ENCODE results near the gene CD180. TPM values are rescaled to one million over a fixed set of nuclear protein-coding genes. Genes with fewer than 3 reads are reported as not detected.
A peak's percentile ranks its signal among the peaks of the same experiment; 100 is the strongest.

Gene CD180
- not detected in 2 replicates for total RNA-seq (2014; rRNA removed; shearing (Covaris generic); ENCODE audit: low replicate concordance)

DNA sequence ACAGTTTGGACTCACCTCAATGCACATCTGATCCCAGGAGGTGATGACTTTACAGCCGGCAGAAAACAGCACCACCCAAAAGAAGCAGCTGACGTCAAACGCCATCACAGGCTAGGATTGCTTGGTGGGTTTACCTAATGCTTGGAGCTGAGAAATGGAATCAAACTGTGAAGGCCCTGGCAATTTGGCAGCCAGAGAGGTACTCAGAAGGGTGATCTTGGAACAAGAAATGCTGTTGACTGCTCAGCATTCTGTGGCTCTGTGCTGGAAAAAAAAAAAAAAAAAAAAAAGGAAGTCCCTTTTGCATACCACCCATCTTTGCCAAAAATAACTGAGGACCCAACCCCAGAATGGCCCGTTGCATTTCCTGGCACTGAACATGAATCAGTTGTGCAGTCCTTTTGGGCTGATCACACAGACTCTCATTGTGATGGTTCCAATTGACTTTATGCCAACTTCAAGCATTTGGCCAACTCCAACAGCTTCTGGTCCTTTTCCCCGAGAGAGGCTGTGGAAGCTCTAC, at the start of gene CD180:
TSS of gene CD180 (minus strand) at position 263 of the 523 bp plus-strand sequence. CDS start at position 105, 158 bp downstream.
- DNase-seq (ENCODE audit: low read depth): no peak
- in situ Hi-C loops (cut with HindIII; ENCODE audit: low pct_unique_long_range_greater_than_20kb, low sequenced_read_pairs): no loop called here

DNA sequence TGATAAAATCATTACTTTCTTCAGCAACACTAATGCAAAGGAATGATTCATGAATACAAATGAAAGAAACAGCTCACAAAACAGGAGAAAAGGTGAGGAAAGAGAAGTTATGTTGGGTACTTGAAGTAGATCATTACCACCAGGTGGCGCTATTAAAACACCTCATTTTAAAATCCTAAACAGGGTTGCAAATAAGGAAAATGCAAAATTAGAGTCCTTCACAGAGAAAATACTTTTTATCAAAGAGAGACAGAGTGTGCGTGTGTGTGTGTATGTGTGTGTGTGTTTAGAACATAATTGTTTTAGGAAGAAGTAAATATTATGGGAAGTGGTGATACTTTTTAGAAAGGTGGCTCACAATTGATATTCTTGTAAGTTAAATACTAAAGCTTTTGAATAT, 49.5 kb upstream of the CD180 start:
- in situ Hi-C loops (cut with HindIII; ENCODE audit: low pct_unique_long_range_greater_than_20kb, low sequenced_read_pairs): no loop called here
- peak; percentile 34 for DNase-seq (ENCODE audit: low read depth)

DNA sequence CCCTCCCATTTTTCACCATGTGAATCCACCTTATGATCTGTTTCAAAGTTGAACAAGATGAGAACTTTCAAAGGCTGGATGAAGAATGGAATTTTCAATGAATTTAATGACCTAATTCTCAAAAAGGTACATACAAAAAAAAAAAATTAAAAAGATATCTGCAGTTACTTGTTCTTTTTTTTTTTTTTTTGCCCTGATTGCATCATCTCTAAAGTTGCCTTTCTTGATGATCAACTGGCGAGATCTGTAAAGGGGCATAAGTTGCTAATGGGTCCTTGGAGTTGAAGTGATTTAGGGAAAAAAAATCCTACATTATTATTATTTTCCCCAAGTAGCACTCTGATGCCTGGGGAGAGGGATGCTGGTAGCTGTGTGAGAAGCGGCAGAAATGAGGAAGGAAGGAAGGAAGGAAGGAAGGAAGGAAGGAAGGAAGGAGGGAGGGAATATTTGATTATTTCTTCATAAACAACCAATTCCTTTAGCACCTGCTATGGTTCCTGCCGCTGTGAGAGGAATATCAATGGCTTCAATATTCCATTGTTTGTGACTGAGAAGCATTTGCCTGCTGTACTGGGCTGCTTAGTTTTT, 48.8 kb upstream of the CD180 start:
- in situ Hi-C loops (cut with HindIII; ENCODE audit: low pct_unique_long_range_greater_than_20kb, low sequenced_read_pairs): no loop called here
- DNase-seq (ENCODE audit: low read depth): no peak

DNA sequence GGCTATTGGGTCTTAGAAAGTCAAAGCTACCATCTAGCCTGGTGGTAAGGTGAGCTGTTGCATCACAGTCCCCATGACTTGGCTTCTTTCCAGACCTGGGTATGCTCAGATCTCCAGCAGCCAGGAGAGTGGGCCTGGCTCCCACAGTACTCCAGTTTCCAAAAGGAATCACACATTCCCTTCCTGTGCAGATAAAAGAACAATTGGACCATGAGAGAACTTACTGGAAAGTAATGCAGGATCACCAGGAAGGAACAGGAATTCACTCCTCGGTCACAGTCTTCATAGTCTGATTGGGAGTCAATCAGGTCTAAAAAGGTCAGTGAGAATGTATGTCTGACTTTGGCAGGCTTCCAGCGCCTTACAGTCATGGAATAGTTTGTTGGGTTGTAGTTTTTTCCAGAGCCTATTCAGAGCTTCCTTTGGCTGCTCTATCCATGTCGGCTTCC, 47.8 kb upstream of the CD180 start:
- no peak for DNase-seq (ENCODE audit: low read depth)
- in situ Hi-C loops (cut with HindIII; ENCODE audit: low pct_unique_long_range_greater_than_20kb, low sequenced_read_pairs): no loop called here

DNA sequence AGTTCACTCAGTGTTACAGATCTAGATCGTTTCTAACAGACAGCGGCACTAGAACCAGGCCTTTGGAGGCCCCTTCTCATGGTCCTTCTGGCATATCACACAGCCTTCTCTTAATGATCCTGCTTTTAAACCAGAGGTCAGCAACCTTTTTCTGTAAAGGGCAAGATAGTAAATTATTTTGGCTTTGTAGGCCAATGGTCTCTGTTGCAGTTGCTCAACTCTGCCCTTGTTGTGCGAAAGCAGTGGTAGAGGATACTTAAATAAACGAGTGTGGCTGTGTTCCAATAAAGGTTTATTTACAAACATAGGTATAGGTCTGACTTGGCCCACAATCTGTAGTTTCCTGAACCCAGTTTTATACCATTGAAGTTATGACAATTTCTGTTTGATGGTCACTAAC, 47.3 kb upstream of the CD180 start:
- no peak for DNase-seq (ENCODE audit: low read depth)
- in situ Hi-C loops (cut with HindIII; ENCODE audit: low pct_unique_long_range_greater_than_20kb, low sequenced_read_pairs): no loop called here

DNA sequence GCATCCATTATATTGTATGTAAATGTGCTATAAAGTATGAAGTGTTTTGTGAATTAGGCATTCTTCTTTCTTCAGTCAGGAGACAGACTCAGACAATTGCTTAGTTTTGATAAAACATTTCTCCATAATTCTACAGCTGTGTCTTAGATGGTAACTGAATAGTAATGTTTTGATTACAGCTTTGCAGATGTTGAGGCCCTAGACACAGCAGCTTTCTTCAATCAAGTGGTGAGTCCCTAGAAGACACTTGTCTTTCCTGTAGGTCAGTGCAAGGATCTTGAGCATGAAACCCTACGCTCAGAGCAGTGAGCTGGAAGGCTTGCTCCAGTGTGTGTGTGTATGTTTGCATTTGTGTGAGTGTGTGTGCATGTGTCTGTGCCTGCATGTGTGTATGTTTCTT, 46.8 kb upstream of the CD180 start:
- in situ Hi-C loops (cut with HindIII; ENCODE audit: low pct_unique_long_range_greater_than_20kb, low sequenced_read_pairs): no loop called here
- DNase-seq (ENCODE audit: low read depth): no peak

DNA sequence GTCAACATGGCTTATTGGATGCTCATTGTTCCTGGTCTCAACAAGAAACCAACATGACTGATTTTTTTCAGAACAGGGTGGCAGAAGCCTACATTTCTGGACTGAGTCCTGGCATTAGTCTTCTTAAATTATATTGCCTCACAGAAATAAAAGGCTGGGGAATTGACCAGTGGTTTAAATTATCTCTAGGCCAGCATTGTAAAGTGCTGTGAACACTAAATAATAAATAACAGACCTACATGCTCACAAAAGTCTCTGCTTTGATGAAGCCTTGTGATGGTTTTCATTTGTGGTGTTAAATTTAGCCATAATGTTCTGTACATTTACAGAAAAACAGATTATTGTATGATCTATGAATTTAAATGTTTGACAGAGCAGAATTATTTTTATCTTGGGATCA, 44.7 kb upstream of the CD180 start:
- DNase-seq (ENCODE audit: low read depth): no peak
- in situ Hi-C loops (cut with HindIII; ENCODE audit: low pct_unique_long_range_greater_than_20kb, low sequenced_read_pairs): no loop called here

DNA sequence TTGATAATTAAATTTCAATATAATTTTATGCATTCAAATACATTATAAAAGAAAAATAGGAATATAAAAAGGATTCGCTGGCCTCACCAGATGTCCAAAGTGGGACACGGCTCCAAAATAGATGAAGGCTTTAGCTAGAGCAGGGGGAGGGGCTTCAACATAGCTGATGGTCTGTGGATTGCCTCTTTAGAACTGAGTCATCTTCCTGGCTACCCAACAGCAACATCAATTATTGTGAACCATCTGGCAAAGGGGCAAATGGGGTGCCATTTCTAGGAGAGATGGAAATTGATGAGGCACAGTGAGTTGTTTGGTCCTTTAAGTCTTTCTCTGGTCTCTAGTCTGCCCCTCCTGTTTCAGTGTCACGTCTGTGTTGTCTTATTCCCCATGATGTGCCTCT, 44.2 kb upstream of the CD180 start:
- DNase-seq (ENCODE audit: low read depth): no peak
- in situ Hi-C loops (cut with HindIII; ENCODE audit: low pct_unique_long_range_greater_than_20kb, low sequenced_read_pairs): no loop called here

DNA sequence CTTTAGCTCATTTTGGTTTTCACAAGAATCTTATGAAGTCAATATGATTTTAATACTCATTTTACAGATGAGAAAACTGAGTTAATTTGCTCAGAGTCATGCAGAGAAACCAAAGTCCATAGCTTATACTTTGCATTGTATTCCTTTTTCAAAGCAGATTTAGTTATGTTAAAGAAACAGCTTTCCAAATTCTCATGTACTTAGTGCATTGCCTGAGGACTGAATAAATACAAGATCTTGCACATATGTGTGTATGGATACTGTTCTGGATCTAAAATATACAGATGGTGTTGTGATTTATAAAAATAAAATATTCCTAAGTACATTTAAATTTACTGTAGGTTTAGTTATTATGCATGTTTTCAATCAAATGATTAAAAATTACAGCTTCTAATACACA, 43.5 kb upstream of the CD180 start:
- in situ Hi-C loops (cut with HindIII; ENCODE audit: low pct_unique_long_range_greater_than_20kb, low sequenced_read_pairs): no loop called here
- no peak for DNase-seq (ENCODE audit: low read depth)

DNA sequence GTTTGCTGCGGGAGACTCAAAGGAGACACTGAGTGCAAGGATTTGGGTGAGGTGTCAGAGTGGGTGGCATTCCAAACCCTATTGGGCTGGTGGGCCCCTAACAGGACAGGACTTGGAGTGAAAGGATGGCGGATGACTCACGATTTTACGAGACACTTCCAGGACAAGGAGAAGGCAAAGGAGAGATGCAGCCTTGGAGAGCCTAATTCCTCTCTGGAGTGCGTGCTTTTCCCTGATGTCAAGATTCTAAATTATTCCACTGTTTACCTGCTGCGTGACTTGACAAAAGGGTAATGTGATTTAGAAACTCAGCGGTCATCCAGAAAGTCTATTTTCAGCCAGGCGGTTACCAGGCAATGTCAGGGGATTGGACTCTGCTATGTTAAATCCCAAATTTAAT, 41.6 kb upstream of the CD180 start:
- no peak for DNase-seq (ENCODE audit: low read depth)
- in situ Hi-C loops (cut with HindIII; ENCODE audit: low pct_unique_long_range_greater_than_20kb, low sequenced_read_pairs): no loop called here

DNA sequence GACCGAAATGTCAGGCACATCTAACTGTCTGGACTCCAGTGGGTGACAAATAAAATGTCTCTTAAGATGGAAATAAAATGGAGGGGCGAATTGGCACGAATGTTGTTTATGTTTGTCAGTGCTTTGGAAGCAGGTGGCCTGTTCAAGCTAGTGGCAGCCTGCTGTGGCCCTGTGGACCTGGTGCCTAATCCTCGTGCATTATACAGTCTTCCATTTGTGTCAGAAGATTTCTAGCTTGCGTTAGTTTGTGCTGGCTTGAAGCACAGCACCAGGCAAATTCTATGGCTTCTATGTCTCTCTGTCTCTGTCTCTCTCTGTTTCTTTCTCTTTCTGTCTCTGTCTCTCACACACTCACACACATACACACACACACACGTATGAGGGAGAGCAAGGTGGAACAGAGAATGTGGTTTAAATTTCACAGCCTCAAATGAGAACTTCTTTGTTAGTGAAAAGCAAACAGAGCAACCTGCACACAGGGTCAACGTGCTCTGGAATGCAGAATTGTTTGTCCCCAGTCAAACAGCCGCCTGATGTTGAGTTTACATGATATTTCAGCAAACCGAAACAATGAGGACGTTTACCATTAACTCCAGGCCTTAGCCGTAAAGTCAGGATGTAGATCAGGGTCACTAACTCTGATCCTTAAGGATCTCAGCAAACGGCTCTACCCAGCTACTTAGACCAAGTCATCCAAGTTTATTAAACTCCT, 39.0 kb upstream of the CD180 start:
- peak; percentile 40 for DNase-seq (ENCODE audit: low read depth)
- in situ Hi-C loops (cut with HindIII; ENCODE audit: low pct_unique_long_range_greater_than_20kb, low sequenced_read_pairs): no loop called here

DNA sequence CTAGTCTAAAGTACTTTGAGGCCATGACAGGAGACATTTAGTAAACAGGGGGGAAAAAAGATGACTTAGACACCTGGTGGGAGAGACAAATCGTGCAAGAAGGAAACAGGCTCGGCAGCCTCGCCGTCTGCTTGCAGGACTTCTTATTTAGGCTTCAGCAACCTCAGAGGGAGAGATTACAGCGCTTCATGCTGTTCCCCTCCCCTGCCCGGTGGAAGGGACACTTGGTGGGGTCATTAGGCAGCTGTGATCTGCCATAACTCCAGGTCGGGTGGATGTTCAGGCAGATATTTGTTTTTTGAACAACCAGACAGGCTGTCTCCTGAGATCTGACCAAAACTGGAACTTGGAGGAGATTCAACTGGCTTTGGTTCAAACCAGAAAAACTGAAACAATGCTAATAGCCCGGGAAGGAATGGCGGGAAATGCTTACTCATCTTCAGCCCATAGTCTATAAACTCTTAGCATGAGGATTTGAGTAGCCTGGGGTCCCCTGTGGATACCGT, 38.1 kb upstream of the CD180 start:
- in situ Hi-C loops (cut with HindIII; ENCODE audit: low pct_unique_long_range_greater_than_20kb, low sequenced_read_pairs): no loop called here

DNA sequence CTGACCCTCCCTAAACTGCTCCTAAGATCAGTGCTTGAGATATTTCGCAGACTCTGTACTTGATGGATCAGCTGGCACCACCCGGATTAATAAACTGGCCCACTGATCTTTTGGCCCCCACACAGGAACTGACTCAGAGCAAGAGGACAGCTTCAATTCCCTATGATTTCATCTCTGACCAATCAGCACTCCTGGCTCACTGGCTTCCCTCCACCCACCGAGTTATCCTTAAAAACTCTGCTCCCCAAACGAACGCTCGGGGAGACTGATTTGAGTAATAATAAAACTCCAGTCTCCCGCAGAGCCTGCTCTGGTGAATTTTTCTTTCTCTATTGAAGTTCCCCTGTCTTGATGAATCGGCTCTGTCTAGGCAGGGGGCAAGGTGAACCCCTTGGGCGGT, 36.5 kb upstream of the CD180 start:
- in situ Hi-C loops (cut with HindIII; ENCODE audit: low pct_unique_long_range_greater_than_20kb, low sequenced_read_pairs): no loop called here

More for the DNA sequence above, 38.1 kb upstream of the CD180 start:
- DNase-seq (ENCODE audit: low read depth): peak; percentile 35

DNA sequence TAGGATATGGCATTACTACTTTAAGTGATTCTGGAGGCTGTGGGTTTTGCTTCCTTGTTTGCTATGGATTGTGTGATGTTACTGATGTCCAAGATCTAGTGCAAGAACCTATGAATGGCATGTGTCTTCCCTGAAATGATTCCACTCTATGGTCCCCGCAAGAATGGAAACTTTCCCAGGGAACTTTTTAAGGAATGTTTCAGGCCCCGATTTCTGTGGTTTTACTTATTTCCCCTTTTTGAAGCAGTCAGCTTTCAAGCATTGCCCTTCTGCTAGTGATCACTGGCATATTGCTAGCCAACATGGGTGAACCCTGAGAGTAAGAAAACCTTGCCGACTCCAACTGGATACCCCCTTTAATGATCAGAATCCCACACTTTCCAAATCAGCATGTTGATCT, 26.6 kb upstream of the CD180 start:
- no peak for DNase-seq (ENCODE audit: low read depth)
- in situ Hi-C loops (cut with HindIII; ENCODE audit: low pct_unique_long_range_greater_than_20kb, low sequenced_read_pairs): no loop called here

More for the DNA sequence above, 36.5 kb upstream of the CD180 start:
- no peak for DNase-seq (ENCODE audit: low read depth)

DNA sequence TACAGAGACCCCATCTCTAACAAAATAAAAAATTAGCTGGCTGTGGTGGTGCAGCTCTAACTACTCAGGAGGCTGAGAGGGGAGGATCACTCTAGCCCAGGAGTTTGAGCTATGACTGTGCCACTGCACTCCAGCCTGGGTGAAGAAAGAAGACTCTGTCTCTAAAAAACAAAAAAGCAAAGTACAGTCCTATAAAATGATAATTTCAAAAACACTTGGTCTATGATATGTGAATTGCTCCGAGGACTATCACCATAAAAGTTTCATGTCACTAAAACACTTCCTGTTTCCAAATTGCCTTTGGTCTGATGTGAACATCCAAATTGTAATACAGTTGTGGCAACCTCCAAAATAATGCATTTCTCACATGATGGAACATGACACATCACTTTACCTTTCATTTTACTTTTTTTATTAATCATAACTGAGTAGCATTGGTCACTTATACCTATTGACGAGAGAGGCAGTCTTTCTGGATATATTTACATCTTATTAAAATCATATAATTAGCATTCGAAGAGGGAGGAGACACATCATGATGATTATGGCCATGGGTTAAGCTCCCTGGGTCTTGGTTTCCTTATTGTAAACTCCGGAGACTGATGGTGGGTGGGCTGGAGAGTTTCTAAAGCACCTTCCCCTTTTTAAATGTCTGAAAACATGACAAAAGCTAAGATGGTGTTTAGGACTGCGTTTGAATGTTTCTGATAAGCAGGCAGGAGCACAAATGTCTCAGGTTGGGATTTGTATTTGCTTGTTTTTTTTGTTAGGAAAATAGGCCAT, 25.8 kb upstream of the CD180 start:
- in situ Hi-C loops (cut with HindIII; ENCODE audit: low pct_unique_long_range_greater_than_20kb, low sequenced_read_pairs): no loop called here
- no peak for DNase-seq (ENCODE audit: low read depth)

DNA sequence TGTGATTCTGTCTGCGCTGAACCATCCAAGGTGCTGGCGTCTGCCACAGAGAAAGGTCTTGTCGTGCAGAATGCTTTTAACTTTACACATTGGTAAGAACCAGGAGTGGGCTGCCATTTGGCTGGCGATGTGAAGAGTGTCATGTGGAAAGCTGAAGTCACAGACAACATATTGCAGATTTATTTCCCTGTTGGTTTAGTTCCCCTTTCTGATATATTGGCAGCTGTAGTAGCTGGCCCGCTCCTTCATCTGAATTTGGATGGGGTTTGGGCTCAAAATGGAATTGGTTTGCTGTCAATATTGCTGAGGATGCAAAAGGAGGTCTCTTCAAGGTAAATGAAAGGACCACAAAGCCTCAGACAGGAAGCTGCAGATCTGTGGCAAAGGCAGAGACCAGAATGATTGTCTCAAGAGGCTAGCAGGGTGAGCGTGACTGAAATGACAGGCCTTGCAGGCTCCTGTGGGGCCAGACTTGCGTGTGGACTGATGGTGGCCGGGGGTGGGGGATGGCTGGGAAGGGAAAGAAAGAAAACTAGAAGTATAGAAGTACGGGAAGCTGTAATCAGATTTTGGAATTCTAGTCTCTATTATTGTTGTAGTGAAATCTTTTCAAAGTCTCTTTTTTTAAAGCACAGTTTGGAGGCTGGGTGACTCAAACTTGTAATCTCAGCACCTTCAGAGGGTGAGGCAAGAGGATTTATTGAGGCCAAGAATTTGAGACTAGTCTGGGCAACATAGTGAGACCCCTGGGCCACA, 25.1 kb upstream of the CD180 start:
- in situ Hi-C loops (cut with HindIII; ENCODE audit: low pct_unique_long_range_greater_than_20kb, low sequenced_read_pairs): no loop called here
- DNase-seq (ENCODE audit: low read depth): no peak

DNA sequence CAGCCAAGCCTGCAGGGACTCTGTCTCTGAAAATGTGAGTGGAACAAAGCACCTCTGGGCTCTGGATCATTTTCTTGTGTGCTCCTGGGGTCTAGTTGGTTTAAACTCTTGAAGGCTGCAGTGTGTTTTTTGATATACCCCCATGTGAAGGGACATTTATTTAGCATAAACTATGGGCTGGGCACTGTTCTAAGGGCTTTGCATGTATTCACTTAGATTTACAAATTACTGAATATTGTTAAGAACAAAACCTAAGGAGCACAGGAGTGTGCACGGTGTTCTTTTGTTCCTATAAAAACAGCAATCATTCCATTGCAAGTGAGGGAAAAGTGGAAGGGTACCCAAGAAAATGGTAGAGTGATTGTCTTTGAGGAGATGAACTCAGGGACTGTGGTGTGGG, 20.0 kb upstream of the CD180 start:
- no peak for DNase-seq (ENCODE audit: low read depth)
- in situ Hi-C loops (cut with HindIII; ENCODE audit: low pct_unique_long_range_greater_than_20kb, low sequenced_read_pairs): no loop called here

All from Caki2 (cell line).